ENCODE measurements around the gene EDDM3A. TPM values are rescaled to one million over a fixed set of nuclear protein-coding genes. Genes with fewer than 3 reads are reported as not detected.
"Not testable (repeated sequence)": the region's sequence is repeated elsewhere in the genome, so short reads cannot be mapped to it uniquely, and the experiment has no call there.

The EDDM3A gene
- total and polyA plus RNA-seq, 10 of the 15 experiments (the other 5 are each of a cell fraction or from before 2014, with no cell fraction given), result not detected

DNA sequence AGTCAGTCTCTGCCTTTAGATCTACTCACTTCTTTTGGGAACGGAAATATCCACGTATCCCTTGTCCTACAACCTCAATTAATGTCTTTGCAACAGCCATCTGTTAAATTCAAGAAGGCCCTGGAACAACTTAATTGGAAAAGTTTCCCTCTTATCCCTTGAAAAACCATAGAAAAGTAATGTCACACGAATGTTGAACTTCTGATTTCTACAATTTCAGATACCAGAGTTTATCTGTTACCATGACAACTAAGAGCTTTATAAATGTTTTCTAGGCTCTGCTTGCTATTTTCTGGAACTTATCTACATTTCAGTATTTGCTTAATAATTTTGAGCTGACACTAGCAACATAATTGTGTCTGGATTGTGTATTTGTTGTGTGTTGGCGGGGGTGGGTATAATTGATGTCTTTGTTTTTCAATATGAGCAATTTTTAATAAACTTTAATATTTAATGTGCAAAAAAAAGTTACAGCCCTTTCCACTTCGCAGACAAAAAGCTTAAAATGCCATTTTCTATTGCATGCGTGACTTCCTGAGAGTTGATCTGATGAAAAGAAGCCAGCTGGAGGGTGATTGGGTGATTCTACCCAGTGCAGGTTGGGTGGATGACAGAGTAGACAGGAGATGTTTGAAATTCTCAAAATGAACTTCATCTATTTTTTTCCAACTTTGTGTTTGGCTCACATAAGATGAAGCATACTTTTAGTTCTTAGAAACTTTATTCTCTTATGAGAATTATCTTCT lies 11.8 kb upstream of the EDDM3A start (continued):
- TF ChIP-seq, protein P1, sequence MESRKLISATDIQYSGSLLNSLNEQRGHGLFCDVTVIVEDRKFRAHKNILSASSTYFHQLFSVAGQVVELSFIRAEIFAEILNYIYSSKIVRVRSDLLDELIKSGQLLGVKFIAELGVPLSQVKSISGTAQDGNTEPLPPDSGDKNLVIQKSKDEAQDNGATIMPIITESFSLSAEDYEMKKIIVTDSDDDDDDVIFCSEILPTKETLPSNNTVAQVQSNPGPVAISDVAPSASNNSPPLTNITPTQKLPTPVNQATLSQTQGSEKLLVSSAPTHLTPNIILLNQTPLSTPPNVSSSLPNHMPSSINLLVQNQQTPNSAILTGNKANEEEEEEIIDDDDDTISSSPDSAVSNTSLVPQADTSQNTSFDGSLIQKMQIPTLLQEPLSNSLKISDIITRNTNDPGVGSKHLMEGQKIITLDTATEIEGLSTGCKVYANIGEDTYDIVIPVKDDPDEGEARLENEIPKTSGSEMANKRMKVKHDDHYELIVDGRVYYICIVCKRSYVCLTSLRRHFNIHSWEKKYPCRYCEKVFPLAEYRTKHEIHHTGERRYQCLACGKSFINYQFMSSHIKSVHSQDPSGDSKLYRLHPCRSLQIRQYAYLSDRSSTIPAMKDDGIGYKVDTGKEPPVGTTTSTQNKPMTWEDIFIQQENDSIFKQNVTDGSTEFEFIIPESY (IDR thresholded peaks at IDR 0.05), result no peak

DNA sequence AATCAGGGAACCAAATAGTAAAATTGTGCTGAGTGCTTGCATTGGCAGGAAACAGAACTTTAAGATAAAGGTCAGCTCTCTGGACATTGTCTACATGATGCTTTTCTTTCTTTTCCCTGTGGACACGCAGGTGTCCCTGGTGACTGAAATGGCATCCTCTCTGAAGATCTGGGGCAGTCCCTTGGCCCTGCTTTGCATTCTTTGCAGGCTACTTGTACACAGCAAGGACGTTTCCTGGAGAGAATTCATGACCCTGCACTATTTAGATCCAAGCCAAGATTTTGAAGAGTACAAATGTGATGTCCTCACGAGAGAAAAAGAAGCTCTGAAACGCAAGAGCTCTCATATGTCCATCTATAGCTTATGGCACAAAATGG lies 11.3 kb upstream of the EDDM3A start:
- 0% methylated on average over 4 of the region's 4 CpGs for WGBS (ENCODE audit: insufficient coverage, insufficient replicate concordance, low lambda C conversion rate, missing lambda C conversion rate)
- in situ Hi-C loops (cut with MboI) (no loop called here), intact Hi-C loops (cut with micrococcal nuclease; ENCODE audit: unreplicated experiment) (no loop called here)
- H3K9ac ChIP-seq (ENCODE audit: control insufficient read depth, insufficient read depth, low read length), result no peak overlapping the region
- no peak for FAIRE-seq
- BruUV-seq (replicated peaks), result no TSS peak
- ChIA-PET POLR2A (no interaction called here), RAD21 (ENCODE audit: unreplicated experiment) (no interaction called here), CTCF (interaction anchor here (1.1 to 2.5 kb wide), 2 partner anchors 23 to 124 kb away, joined by 3 to 9 read pairs; no protein-coding TSS in a partner anchor), SMC1A (ENCODE audit: uncharacterized antibody, unreplicated experiment) (no interaction called here)
- no peak overlapping the region for H2AFZ ChIP-seq (ENCODE audit: control insufficient read depth, low read depth, low read length)
- no peak overlapping the region for H3K27ac ChIP-seq (ENCODE audit: control insufficient read depth, insufficient read depth)
- H3K4me2 ChIP-seq (ENCODE audit: control insufficient read depth, insufficient read depth), result no peak overlapping the region
- ATAC-seq, result no peak
- DNase-seq (ENCODE audit: low read depth, low spot score), result no peak
- H3K4me3 ChIP-seq, result no peak overlapping the region
- no peaks in the 10 kb centered on the region for H3K4me1 ChIP-seq (ENCODE audit: control insufficient read depth, insufficient read depth, low read length)
- no peaks in the 10 kb centered on the region for H3K36me3 ChIP-seq (ENCODE audit: control insufficient read depth in 2 of 2, insufficient read depth in 2 of 2, low read length in 1 of 2)
- H4K20me1 ChIP-seq (ENCODE audit: control insufficient read depth, insufficient read depth), result no peaks in the 10 kb centered on the region
- no peak for TF ChIP-seq CREB1 (IDR thresholded peaks at IDR 0.05; ENCODE audit: low read depth)
- TF ChIP-seq CBX5 (IDR thresholded peaks at IDR 0.05; ENCODE audit: low read depth), result no peak
- no peak for TF ChIP-seq ZNF207 (IDR thresholded peaks at IDR 0.05; ENCODE audit: borderline replicate concordance)
- no peak for TF ChIP-seq PAX8 (IDR thresholded peaks at IDR 0.05)
- TF ChIP-seq IRF4 (IDR thresholded peaks at IDR 0.05; ENCODE audit: low read depth, low read length), result no peak
- TF ChIP-seq, protein P2, sequence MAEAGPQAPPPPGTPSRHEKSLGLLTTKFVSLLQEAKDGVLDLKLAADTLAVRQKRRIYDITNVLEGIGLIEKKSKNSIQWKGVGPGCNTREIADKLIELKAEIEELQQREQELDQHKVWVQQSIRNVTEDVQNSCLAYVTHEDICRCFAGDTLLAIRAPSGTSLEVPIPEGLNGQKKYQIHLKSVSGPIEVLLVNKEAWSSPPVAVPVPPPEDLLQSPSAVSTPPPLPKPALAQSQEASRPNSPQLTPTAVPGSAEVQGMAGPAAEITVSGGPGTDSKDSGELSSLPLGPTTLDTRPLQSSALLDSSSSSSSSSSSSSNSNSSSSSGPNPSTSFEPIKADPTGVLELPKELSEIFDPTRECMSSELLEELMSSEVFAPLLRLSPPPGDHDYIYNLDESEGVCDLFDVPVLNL (IDR thresholded peaks at IDR 0.05; ENCODE audit: low read depth, low read length), result no peak
- TF ChIP-seq POLR2AphosphoS5 (IDR thresholded peaks at IDR 0.05; ENCODE audit: low read length), result no peak
- no peaks in the 10 kb centered on the region for H3K9me3 ChIP-seq (replicated peaks; ENCODE audit: control insufficient read depth, insufficient read depth, low read length)
- peaks cover 0 to 3% of the 10 kb centered on the region in 2 experiments; a peak in 2 of 4 replicates for H3K27me3 ChIP-seq (replicated peaks in 1 of 2; ENCODE audit: control insufficient read depth in 2 of 2, insufficient read depth in 2 of 2, low read length in 1 of 2)
- H3K79me2 ChIP-seq (ENCODE audit: control insufficient read depth, insufficient read depth, low read length), result no peaks in the 10 kb centered on the region

DNA sequence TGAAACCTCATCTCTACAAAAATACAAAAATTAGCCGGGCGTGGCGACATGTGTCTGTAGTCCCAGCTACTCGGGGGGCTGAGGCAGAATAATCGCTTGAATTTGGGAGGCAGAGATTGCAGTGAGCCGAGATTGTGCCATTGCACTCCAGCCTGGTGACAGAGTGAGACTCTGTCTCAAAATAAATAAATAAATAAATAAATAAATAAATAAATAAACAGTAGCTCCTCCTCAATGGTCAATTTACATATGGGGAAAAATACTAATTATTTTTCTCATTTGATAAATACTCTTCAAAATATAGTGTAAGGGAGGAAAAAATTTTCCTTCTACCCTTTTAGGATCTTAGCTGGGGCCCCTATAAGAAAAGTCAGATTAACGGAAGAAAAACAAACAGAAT lies 7.4 kb upstream of the EDDM3A start:
- in situ Hi-C loops (cut with MboI); BruUV-seq (replicated peaks); FAIRE-seq; H3K27me3 ChIP-seq (replicated peaks in 1 of 2; ENCODE audit: control insufficient read depth in 2 of 2, insufficient read depth in 2 of 2, low read length in 1 of 2); H3K9me3 ChIP-seq (replicated peaks; ENCODE audit: control insufficient read depth, insufficient read depth, low read length); H3K9ac ChIP-seq (ENCODE audit: control insufficient read depth, insufficient read depth, low read length); DNase-seq (ENCODE audit: low read depth, low spot score); H2AFZ ChIP-seq (ENCODE audit: control insufficient read depth, low read depth, low read length); RAD21 ChIA-PET (ENCODE audit: unreplicated experiment); H3K27ac ChIP-seq (ENCODE audit: control insufficient read depth, insufficient read depth); intact Hi-C loops (cut with micrococcal nuclease; ENCODE audit: unreplicated experiment); H4K20me1 ChIP-seq (ENCODE audit: control insufficient read depth, insufficient read depth); H3K79me2 ChIP-seq (ENCODE audit: control insufficient read depth, insufficient read depth, low read length); ATAC-seq; H3K4me2 ChIP-seq (ENCODE audit: control insufficient read depth, insufficient read depth); H3K4me3 ChIP-seq; H3K36me3 ChIP-seq (ENCODE audit: control insufficient read depth in 2 of 2, insufficient read depth in 2 of 2, low read length in 1 of 2); H3K4me1 ChIP-seq (ENCODE audit: control insufficient read depth, insufficient read depth, low read length): not testable (repeated sequence)
- ChIA-PET CTCF (interaction anchor here (0.9 to 1.8 kb wide), 4 partner anchors 11 to 207 kb away, joined by 3 to 4 read pairs (median 3); no protein-coding TSS in a partner anchor), POLR2A (interaction anchor here (0.7 kb wide), 1 partner anchor 332 kb away, joined by 3 read pairs; no protein-coding TSS in a partner anchor), SMC1A (ENCODE audit: uncharacterized antibody, unreplicated experiment) (interaction anchor here (0.6 kb wide), 1 partner anchor 134 kb away, joined by 3 read pairs; no protein-coding TSS in a partner anchor)
- WGBS (ENCODE audit: insufficient coverage, insufficient replicate concordance, low lambda C conversion rate, missing lambda C conversion rate), result 70% methylated on average over 7 of the region's 7 CpGs

Measured in GM12878 (cell line).